Type B pancreatic cell (in vitro differentiated cells): Measurements from ENCODE around the gene APBB1. TPM values are rescaled to one million over a fixed set of nuclear protein-coding genes. Genes with fewer than 3 reads are reported as not detected.

Experiments
- DNase-seq: peaks from one replicate; pipeline ENCODE4 v3.0.0; 2021; ENCODE audit warnings: mixed read lengths; ENCODE audit not compliant: unreplicated experiment; ENCODE audit errors: extremely low spot score
- H3K27ac Mint-ChIP-seq: 2 replicates; pipeline ENCODE4 v1.8.0; 2021; ENCODE audit warnings: mild to moderate bottlenecking, mixed read lengths
- H3K27me3 Mint-ChIP-seq: 2 replicates; pipeline ENCODE4 v1.8.0; 2021; ENCODE audit warnings: mixed read lengths
- H3K36me3 Mint-ChIP-seq: 2 replicates; pipeline ENCODE4 v1.8.0; 2021; ENCODE audit warnings: mixed read lengths
- H3K4me1 Mint-ChIP-seq: one replicate; pipeline ENCODE4 v1.8.0; 2021; ENCODE audit warnings: mixed read lengths; ENCODE audit not compliant: unreplicated experiment
- H3K4me3 Mint-ChIP-seq: 2 replicates; pipeline ENCODE4 v1.8.0; 2021; ENCODE audit warnings: mild to moderate bottlenecking, mixed read lengths
- H3K9me3 Mint-ChIP-seq: 2 replicates; pipeline ENCODE4 v1.8.0; 2021; ENCODE audit warnings: mixed read lengths
- total RNA-seq: library from RNA; stranded (reverse); gene quantifications from 2 replicates; pipeline ENCODE4 v1.2.1, GENCODE V29; 2021; ENCODE audit warnings: low replicate concordance
- TF ChIP-seq, protein P1 (sequence below): fragments of 200-600 bp; sonication (generic); conservative IDR thresholded peaks from 2 replicates; pipeline ENCODE4 v1.5.0; 2021; ENCODE audit warnings: antibody characterized with exemption, mild to moderate bottlenecking

The APBB1 gene
- total RNA-seq, 1 donor from 2014 or later, result 61.6 TPM

DNA sequence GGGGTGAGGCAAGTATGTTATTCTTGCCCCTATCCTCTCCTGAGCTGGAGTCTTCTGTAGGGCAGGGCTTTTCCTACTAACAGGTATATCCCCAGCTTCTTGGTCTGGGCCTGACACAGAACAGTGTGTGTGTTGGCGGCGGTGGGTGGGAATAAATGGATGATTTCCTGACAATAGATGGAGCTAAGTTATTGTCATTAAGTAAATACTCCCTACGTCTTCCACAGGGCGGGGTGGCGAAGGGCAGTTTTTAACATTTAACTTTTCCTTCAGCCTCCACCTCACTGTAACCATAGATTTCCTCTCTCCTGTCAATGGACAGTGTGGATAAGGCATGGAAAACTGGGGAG, 40.3 kb downstream of the APBB1 start:
- peaks cover 8% of the 10 kb centered on the region for H3K27me3 Mint-ChIP-seq
- H3K4me3 Mint-ChIP-seq, result no peak overlapping the region
- peaks cover 5% of the 10 kb centered on the region for H3K4me1 Mint-ChIP-seq
- no peaks in the 10 kb centered on the region for H3K9me3 Mint-ChIP-seq
- H3K27ac Mint-ChIP-seq, result no peak overlapping the region
- H3K36me3 Mint-ChIP-seq, result no peaks in the 10 kb centered on the region
- DNase-seq, result no peak
- TF ChIP-seq, protein P1, sequence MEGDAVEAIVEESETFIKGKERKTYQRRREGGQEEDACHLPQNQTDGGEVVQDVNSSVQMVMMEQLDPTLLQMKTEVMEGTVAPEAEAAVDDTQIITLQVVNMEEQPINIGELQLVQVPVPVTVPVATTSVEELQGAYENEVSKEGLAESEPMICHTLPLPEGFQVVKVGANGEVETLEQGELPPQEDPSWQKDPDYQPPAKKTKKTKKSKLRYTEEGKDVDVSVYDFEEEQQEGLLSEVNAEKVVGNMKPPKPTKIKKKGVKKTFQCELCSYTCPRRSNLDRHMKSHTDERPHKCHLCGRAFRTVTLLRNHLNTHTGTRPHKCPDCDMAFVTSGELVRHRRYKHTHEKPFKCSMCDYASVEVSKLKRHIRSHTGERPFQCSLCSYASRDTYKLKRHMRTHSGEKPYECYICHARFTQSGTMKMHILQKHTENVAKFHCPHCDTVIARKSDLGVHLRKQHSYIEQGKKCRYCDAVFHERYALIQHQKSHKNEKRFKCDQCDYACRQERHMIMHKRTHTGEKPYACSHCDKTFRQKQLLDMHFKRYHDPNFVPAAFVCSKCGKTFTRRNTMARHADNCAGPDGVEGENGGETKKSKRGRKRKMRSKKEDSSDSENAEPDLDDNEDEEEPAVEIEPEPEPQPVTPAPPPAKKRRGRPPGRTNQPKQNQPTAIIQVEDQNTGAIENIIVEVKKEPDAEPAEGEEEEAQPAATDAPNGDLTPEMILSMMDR, result no peak

DNA sequence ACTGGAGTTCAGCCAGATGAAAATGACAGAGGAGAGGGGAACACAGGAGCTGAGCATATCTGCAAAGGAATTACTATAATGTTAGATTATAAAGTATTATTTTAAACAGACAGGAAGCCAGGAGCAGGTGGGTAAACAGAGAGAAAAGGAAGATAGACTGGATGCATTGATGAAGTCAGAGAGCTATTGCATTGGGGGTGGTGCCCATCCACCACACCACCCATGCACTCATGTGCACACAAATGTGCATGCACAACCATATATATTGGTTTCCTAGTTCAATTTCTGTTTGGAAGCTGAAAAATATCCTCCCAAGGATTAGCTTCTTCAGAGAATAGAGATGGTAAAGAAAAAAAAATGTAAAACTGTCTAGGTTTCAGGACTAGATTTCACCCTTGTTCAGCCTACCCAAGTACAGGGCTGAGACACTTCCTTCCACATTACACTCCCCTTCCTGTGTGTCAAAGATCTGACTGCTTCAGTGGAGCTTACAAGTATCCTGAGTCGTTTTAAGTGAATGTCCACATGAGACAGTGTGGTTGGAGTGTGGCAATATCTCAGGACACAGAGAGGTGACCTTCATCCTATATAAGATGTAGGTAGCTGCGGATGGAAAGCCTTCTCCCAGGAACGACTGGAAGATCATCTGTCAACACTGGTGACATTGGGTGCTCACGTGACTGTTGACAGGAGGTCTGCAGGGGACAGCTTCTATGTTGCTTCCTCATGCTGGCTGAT, 40.8 kb downstream of the APBB1 start:
- no peak for DNase-seq
- Mint-ChIP-seq H3K9me3 (no peaks in the 10 kb centered on the region), H3K4me1 (peaks cover 3% of the 10 kb centered on the region), H3K4me3 (no peak overlapping the region), H3K27me3 (peaks cover 8% of the 10 kb centered on the region), H3K36me3 (no peaks in the 10 kb centered on the region), H3K27ac (no peak overlapping the region)
- TF ChIP-seq, protein P1, result no peak

DNA sequence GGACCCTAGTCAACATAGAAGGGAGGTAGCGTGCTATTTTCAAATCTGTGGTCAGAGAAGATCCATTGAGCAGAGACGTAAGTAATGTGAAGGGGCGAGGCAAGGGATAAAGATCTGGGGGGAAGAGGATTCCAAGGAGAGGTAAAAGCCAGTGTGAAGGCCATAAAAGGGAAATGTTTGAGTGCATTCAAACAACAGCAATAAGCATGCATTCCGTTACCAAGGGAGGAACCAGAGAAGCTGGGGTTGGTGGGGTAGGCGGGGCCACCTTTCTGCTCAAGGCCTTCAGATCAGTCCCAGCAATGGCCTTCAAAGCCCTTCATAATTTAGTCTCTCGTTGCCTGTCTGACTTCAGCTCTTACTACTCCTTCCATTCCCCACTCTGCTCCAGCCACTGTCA, 47.1 kb downstream of the APBB1 start:
- Mint-ChIP-seq H3K9me3 (no peaks in the 10 kb centered on the region), H3K27ac (no peak overlapping the region), H3K4me1 (no peaks in the 10 kb centered on the region), H3K27me3 (peaks cover under 1% of the 10 kb centered on the region), H3K36me3 (no peaks in the 10 kb centered on the region), H3K4me3 (no peak overlapping the region)
- DNase-seq, result no peak
- TF ChIP-seq, protein P1, result no peak

DNA sequence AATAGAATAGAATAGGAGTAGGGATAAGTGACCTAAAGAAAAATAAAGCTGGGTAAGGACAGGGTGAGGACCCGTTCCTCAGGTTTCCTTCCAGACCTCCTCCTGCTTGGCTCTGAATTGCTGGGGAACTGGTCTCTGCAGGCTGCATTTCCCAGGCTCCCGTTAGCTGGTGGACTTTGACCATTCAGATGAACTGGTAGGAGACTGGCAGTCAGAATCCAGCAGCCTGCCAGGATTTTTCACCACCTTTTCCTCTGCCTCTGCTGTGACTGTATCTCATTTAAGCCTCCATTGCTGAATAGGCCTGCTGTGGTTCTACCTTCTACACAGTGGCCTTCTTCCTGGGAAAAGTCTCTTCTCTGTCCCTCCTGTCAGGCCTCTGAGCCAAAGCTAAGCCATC, 53.2 kb downstream of the APBB1 start:
- DNase-seq, result no peak
- H3K36me3 Mint-ChIP-seq, result no peaks in the 10 kb centered on the region
- no peaks in the 10 kb centered on the region for H3K9me3 Mint-ChIP-seq
- no peaks in the 10 kb centered on the region for H3K4me1 Mint-ChIP-seq
- no peak overlapping the region for H3K4me3 Mint-ChIP-seq
- TF ChIP-seq, protein P1, result no peak
- no peak overlapping the region for H3K27ac Mint-ChIP-seq
- no peaks in the 10 kb centered on the region for H3K27me3 Mint-ChIP-seq

DNA sequence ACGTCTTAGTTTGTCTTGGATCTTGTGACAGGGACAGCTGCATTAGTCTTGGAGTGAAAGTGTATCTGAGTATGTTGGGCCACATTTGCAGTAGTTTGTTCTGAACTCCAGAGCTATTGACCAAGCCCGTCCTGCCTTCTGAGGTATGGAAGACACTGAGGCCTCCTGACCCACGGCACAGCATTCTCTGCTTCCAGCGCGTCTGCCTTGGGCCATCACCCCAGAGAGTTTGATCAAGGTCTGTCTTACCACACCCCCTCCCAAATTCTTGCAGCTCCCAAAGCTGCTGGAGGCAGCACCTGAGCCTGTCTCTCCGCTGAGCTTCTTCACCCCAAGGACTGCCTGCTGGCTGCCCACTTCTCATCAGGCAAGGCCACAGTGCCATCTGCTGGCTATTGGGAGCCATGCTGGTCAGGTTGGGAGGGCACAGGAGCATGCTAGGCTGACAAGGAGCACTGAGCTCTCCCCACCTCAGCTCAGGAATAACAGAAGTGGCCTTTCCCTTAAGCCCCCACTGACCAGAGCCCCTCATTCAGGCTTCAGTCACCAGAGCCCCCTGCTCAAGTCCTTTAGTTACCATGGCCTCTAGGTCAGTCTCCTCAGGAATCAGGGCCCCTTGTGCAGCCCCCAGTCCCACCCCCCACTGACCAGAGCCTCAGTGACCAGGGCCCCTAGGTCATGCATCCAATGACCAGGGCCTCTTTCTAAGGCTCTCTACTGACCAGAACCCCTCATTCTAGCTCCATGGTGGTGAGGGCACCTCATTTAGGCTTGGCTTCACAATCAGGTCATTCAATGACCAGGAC, 55.8 kb downstream of the APBB1 start:
- H3K4me1 Mint-ChIP-seq, result no peaks in the 10 kb centered on the region
- H3K36me3 Mint-ChIP-seq, result no peaks in the 10 kb centered on the region
- TF ChIP-seq, protein P1, result peak; percentile 91
- H3K4me3 Mint-ChIP-seq, result no peak overlapping the region
- DNase-seq, result peak; percentile 79
- H3K27ac Mint-ChIP-seq, result peak overlapping the region; percentile 13
- H3K27me3 Mint-ChIP-seq, result no peaks in the 10 kb centered on the region
- no peaks in the 10 kb centered on the region for H3K9me3 Mint-ChIP-seq
